Midbrain (tissue), 1 donor: ENCODE results near the gene ZNF750.

ENCODE experiments used
- DNase-seq: peaks from one replicate; lab custom pipeline; 2025; lab: John Stamatoyannopoulos, UW

ZNF750 gene

DNA sequence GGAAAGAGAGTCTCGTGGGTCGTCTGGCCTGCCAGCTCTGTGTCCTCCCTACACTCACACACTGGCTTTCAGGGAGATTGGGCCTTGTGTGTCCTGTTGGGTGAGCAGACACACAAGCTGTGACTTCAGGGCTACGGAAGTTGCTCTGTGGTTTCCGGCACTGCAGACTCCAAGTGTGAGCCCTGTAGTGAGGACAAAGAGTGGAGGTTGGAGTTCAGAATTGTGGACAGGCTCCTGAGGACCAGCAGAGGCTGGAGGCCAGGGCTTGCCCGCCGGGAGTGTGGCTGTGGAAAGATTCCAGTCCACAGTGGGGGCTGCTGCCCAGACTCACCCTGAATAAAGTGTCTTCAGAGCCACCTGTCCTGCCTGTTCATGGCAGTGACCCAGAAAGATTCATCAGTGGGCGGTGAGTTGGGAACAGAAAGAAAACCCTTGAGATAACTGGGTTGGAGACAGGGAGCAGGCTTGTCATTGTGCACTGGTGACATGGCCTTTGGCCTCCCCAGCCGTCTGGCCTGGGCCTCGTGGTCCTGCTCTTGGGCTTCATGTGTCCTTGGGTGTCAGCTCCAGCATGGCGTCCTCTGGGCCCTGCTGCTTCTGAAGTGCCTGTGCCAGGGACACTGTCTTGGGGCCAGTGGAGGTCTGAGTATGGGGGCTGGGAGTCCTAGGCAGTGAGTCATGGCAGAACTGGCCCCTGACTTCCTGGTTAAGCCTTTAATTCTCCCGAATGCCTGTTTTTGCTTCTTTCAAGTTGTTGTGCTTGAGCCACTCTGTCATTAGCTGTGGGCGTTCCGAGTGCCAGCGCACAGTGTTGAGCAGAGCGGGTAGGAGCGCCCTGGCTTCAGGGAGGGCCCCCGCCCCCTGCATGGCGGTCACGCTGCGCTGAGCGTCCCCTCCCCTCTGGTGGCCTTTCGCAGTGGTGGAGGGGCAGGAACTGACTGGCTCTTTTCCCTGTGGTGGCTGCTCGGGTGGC, 19.9 kb upstream of the ZNF750 start:
- no peak for DNase-seq

DNA sequence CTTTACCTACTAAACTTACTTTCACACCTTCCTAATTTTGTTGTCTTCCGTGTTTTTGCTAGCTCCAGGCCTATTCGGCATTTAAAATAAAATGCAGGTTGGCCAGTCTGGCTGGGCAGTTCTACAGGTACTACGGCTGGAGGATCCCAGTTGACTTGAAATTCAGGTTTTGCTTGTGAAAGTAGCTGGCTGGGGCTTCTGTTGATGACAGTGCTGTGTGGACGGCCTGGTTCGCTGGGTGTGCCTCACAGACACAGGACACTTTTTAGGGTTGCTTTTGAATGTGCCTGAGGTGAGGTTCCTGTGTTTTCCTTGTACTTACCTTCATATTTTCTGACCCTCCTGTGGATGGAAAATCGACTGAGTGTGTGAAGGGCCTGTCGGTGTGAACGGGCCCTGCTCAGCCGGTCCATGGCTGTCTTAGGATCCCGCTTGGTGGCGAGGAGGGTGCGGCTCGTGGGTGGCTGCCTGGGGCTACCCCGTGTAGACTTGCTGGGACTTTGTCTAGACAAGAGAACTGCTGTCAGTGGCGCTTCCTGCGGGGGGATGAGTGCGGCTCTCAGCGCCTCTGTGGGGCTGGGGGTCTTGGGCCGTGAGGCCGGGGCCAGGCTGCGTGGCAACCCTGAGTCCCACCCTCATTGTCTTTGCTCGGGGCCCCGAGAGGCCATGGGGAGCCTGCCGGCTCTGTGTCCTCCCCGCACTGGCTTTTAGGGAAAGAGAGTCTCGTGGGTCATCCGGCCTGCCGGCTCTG, 18.7 kb upstream of the ZNF750 start:
- no peak for DNase-seq

- DNase-seq, result no peak
Measured at GRCh38 chr17:82856361-82856760, 16.5 kb upstream of the ZNF750 start.

- no peak for DNase-seq
Measured at GRCh38 chr17:82854226-82854625, 14.4 kb upstream of the ZNF750 start.

- DNase-seq, result no peak
Measured at GRCh38 chr17:82851381-82851780, 11.6 kb upstream of the ZNF750 start.

DNA sequence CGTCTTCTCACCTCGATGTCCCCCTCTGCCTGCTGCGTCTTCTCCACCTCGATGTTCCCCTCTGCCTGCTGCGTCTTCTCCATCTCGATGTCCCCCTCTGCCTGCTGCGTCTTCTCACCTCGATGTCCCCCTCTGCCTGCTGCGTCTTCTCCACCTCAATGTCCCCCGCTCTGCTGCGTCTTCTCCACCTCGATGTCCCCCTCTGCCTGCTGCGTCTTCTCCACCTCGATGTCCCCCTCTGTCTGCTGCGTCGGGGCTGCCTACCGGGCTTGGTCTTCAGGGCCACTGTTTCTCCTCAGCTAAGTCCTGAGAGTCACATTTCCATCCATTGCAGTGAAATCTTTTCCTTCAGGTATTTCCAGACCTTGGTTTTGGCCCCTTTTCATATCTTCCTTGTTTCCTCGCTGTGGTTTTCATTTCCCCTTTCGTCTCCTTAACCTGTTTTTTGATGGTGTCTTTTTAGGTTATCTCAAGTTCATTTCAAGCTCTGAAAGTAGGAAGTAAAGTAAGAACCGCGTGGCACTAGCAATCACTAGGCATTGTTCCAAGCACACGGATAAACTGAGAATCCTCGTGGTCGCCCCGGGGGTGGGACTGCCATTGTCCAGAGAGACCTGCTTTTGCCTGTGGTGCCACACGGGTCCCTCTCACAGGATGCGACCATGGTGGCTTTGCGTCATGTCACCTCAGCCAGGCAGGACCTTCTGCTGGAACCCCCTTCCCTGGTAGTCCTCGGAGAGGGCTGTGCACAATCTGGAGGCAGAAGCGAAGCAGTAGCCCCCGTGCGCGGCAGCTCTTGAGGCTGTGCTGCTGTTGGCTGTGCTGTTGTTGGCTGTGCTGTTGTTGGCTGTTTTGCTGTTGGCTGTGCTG, 9.5 kb upstream of the ZNF750 start:
- no peak for DNase-seq

DNA sequence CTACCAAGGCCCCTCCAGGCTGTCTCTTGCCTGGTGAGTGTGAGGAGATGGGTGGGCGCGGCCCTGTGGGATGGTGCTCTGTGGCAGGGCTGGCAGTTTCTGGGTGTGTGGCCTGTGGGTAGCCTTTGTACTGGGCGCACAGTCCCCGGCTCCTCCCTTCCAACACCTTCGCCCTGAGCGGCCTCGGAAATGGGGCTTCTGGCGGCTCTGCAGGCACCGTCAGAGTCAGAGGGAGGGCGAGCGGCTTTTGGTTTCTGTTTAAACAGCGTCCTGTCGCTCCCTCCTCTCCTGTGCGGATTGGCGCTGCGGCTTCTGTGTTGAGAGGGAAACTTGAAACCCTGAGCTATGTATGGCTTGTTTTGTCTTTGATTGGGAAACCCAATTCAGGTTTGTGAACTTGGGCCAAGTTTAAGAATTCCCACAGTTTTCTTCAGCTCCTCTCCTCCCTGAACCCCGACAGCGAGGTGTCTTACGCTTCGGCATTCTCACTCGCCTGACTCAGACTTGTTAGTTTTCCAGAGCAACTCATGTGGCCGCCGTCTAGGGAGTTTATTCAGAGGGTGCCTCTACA, 8.3 kb upstream of the ZNF750 start:
- DNase-seq, result no peak

GRCh38 chr17:82846061-82846691, 6.4 kb upstream of the ZNF750 start:
- no peak for DNase-seq

DNA sequence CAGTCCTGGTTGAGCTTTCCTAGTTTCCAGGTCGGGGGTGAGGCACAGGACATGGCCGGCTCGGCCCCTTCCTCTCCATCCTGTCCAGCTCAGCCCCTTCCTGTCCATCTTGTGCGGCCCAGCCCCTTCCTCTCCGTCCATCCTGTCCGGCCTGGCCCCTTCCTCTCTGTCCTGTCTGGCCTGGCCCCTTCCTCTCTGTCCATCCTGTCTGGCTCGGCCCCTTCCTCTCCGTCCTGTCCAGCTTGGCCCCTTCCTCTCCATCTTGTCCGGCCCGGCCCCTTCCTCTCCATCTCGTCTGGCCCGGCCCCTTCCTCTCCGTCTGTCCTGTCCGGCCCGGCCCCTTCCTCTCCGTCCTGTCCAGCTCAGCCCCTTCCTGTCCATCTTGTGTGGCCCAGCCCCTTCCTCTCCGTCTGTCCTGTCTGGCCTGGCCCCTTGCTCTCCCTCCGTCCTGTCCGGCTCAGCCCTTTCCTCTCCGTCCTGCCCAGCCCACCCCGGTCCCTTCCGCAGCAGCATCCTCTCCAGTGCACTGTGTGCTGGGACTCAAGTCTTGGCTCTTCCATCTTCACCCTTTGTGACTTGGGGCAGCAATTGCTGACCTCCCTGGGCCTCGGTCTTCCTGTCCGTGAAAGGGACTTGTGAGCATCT, 5.5 kb upstream of the ZNF750 start:
- DNase-seq, result no peak

DNA sequence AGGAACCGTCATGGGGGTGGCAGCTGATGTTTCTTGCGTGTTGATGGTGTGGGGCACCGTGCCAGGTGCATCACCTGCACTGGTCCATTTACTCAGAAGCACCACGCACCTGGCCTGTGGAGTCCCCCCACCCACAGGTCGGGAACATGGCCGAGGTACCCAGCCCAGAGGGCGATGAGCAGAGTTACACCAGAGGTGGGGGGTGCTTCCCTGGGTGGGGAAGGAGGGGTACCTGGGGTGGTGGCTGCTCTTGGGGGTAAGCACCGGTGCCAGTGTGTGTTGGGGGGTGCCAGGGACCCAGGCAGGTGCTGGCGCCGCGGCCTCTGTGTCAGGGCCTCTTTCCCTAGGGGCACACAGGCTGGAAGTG, 5.0 kb upstream of the ZNF750 start:
- no peak for DNase-seq

DNA sequence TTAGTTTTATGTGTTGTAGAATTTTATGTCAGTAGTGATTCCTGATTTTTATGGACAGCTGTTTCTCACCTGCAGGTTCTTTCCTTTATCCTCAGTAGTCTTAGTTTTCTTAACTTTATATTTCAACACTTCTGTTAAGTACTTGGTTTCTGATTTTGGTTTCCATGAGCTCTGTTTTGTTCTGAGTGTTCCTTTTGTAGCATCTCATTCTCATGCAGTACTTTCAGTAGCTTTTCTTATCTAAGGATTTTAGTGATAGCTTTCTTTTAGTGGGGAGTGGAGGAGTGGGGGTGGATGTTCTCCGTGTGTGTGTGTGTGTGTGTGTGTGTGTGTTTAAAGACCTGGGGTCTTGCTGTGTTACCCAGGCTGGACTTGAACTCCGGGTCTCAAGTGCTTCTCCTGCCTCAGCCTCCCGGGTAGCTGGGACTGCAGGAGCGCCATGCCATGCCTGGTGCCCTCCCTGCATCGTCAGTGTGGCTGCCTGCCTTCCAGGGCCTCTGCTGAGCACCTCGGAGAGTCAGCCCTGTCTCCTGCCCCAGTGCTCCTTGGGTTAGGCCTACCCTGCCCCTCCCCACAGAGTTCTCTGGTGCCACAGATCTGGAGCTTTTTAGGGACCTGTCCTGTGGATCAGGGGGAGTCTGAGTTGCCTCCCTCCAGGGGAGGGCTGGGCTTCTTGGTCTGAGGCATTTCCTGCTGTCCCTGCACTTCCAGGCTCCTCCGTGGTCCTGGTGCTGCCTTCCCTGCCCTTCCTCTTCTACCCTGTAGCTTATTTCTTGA, 4.3 kb upstream of the ZNF750 start:
- no peak for DNase-seq

DNA sequence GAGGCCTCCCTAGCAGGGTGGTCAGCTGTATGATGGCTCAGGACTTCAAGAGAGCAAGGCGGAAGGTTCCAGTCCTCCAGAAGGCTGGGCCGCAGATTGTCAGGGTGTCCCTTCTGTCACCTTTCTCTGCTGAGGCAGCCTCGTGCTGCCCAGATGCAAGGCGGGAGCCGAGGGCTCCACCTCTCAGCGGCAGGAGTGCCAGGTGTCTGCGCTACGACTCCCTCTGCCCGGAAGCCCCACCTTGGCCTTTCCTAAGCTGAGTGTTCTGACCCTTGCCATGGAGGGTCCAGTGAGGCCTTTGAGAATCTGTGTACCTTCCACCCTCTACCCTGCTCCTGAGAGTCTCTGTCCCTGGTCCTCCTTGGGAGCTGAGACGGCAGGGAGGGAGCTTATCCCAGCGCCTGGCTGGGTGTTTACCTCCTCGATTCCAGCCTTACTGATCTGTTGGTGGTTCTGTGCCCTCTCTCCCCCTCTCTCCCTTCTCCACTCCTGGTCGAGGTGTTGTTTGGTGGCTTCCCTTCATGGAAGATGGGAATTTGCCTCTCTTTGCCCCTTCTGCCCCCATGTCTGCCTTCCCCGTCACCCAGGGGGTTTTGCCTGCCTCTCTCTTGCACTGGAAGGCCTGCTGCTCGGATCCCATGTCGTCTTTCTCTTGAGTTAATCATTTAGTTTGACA, 2.2 kb upstream of the ZNF750 start:
- DNase-seq, result no peak

DNA sequence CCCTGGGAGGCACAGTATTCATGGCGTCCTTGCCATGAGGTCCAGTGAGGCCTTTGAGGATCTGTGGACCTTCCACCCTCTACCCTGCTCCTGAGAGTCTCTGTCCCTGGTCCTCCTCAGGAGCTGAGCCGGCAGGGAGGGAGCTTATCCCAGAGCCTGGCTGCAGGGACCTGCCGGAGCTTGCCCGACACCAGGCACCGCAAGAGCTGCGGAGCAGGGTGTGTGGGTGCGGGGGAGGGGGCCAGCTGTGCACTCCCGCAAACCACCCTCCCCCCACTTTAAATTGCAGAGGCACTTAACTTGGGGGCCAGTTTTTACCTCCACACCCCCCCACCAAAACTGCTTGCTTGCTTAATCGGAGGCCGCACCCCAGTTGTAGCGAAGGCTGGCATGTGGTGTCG, 609 bp upstream of the ZNF750 start:
- DNase-seq, result no peak

DNA sequence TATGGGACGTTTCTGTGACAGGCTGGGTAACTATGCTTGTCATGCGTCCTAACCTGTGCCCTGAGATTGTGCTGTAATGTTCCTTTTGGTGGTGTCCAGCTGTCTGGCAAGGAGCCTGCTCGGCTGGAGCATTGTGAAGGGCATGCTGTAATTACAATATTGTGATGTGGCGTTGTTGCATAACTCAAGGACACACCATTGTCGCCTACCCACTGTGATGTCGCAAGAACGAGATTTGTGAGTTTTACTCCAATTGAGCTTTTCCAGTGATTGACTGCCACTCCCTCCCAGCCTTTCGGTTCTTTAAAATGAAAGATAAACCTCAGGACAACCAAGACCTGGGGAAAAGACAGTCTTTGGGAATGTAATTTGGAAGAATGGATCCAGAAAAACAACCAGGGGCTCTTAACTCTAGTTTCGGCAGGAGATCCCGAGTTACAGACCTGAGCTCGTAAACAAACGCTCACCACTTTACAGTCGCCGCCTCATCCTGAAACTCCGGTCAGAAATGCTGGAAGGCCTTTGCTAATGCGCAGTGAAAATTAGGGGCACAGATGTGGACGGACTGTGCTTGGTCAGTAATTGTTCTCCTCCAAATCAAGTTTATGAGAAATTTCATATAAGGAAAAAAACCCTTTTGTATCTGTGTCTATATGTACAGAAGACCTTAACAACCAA, 1.3 kb downstream of the ZNF750 start:
- no peak for DNase-seq

GRCh38 chr17:82837586-82838320, 2.1 kb downstream of the ZNF750 start:
- DNase-seq, result no peak

- no peak for DNase-seq
Measured at GRCh38 chr17:82836823-82837357, 2.9 kb downstream of the ZNF750 start.

GRCh38 chr17:82835766-82836512, 3.9 kb downstream of the ZNF750 start:
- DNase-seq, result no peak
